IPS DF 4.7 (cell line): ENCODE results near the gene DNAJA2.

Experiments
- DNase-seq: peaks from one replicate; pipeline ENCODE4 v3.0.0-alpha.2; 2013; ENCODE audit warnings: low spot score; ENCODE audit errors: extremely low read depth

Gene DNAJA2

GRCh38 chr16:46906360-46907060, 67.0 kb downstream of the DNAJA2 start:
- no peak for DNase-seq
